HL-60 (cell line): Measurements from ENCODE around the gene ACR.

Experiments used
- GABPA ChIP-seq: IDR thresholded peaks from 2 replicates; pipeline ENCODE4 v1.6.1; 2012; ENCODE audit warnings: low read depth
- POLR2AphosphoS5 ChIP-seq: IDR thresholded peaks from 2 replicates; pipeline ENCODE4 v1.6.1; 2012; ENCODE audit warnings: low read depth
- TF ChIP-seq, protein P1 (sequence below): IDR thresholded peaks from one replicate; pipeline ENCODE4 v1.5.1; 2011; ENCODE audit warnings: low read length, control low read depth, inconsistent platforms; ENCODE audit not compliant: insufficient read depth
- TF ChIP-seq, protein P2 (sequence below): IDR thresholded peaks from 2 replicates; pipeline ENCODE4 v1.6.1; 2012; ENCODE audit warnings: low read depth; ENCODE audit not compliant: insufficient replicate concordance

DNA sequence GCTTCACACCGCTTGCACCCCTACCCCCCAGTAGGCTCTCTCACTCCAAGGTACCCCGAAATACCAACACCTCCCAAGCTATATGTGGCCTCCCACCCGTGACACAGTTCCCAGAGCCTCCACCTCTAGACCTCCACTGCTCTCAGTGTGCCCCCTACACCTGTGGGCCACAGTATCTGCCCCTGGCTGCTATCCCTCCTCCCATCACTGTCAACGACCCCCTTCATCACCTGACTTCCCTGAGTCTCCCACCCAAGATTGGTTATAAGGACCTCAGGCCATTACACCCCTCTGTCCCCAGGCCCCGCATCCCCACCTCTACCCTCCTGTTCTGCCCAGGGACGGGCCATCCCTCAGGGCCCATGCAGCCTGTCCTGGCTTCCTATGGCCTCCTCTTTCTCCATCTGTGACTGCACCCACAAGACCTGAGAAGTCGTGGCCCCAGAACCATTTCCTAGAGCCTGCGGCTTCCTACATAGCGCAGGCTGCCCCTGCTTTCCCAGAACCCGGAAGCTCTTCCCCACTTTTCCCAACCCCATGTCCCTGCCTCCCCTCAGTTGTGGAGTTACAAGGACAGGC lies 734 bp downstream of the ACR start:
- TF ChIP-seq, protein P1, sequence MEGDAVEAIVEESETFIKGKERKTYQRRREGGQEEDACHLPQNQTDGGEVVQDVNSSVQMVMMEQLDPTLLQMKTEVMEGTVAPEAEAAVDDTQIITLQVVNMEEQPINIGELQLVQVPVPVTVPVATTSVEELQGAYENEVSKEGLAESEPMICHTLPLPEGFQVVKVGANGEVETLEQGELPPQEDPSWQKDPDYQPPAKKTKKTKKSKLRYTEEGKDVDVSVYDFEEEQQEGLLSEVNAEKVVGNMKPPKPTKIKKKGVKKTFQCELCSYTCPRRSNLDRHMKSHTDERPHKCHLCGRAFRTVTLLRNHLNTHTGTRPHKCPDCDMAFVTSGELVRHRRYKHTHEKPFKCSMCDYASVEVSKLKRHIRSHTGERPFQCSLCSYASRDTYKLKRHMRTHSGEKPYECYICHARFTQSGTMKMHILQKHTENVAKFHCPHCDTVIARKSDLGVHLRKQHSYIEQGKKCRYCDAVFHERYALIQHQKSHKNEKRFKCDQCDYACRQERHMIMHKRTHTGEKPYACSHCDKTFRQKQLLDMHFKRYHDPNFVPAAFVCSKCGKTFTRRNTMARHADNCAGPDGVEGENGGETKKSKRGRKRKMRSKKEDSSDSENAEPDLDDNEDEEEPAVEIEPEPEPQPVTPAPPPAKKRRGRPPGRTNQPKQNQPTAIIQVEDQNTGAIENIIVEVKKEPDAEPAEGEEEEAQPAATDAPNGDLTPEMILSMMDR, result no peak
- TF ChIP-seq, protein P2, sequence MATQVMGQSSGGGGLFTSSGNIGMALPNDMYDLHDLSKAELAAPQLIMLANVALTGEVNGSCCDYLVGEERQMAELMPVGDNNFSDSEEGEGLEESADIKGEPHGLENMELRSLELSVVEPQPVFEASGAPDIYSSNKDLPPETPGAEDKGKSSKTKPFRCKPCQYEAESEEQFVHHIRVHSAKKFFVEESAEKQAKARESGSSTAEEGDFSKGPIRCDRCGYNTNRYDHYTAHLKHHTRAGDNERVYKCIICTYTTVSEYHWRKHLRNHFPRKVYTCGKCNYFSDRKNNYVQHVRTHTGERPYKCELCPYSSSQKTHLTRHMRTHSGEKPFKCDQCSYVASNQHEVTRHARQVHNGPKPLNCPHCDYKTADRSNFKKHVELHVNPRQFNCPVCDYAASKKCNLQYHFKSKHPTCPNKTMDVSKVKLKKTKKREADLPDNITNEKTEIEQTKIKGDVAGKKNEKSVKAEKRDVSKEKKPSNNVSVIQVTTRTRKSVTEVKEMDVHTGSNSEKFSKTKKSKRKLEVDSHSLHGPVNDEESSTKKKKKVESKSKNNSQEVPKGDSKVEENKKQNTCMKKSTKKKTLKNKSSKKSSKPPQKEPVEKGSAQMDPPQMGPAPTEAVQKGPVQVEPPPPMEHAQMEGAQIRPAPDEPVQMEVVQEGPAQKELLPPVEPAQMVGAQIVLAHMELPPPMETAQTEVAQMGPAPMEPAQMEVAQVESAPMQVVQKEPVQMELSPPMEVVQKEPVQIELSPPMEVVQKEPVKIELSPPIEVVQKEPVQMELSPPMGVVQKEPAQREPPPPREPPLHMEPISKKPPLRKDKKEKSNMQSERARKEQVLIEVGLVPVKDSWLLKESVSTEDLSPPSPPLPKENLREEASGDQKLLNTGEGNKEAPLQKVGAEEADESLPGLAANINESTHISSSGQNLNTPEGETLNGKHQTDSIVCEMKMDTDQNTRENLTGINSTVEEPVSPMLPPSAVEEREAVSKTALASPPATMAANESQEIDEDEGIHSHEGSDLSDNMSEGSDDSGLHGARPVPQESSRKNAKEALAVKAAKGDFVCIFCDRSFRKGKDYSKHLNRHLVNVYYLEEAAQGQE, result no peak
- TF ChIP-seq POLR2AphosphoS5 (no peak), GABPA (no peak)
